Ishikawa (cell line): ENCODE data around the gene GUCA2B.

Source experiments
- CEBPB ChIP-seq: IDR thresholded peaks from 2 replicates; pipeline ENCODE4 v1.6.1; 2012
- CREB1 ChIP-seq: IDR thresholded peaks from 2 replicates; pipeline ENCODE4 v1.6.1; 2012; ENCODE audit warnings: low read depth
- EGR1 ChIP-seq: IDR thresholded peaks from 2 replicates; pipeline ENCODE4 v1.6.1; 2012
- EP300 ChIP-seq: IDR thresholded peaks from 2 replicates; pipeline ENCODE4 v1.6.1; 2012; ENCODE audit warnings: borderline replicate concordance
- FOXM1 ChIP-seq: IDR thresholded peaks from 2 replicates; pipeline ENCODE4 v1.6.1; 2012; ENCODE audit warnings: low read depth, borderline replicate concordance
- NFIC ChIP-seq: IDR thresholded peaks from 2 replicates; pipeline ENCODE4 v1.6.1; 2012
- RAD21 ChIP-seq: IDR thresholded peaks from 2 replicates; pipeline ENCODE4 v1.6.1; 2012; ENCODE audit warnings: low read depth
- TAF1 ChIP-seq: IDR thresholded peaks from 2 replicates; pipeline ENCODE4 v1.6.1; 2012; ENCODE audit warnings: low read depth, mild to moderate bottlenecking
- TCF12 ChIP-seq: IDR thresholded peaks from 2 replicates; pipeline ENCODE4 v1.6.1; 2012; ENCODE audit warnings: low read depth
- TEAD4 ChIP-seq: IDR thresholded peaks from 2 replicates; pipeline ENCODE4 v1.6.1; 2012
- YY1 ChIP-seq: IDR thresholded peaks from 2 replicates; pipeline ENCODE4 v1.6.1; 2012; ENCODE audit warnings: low read depth
- ZBTB7A ChIP-seq: IDR thresholded peaks from 2 replicates; pipeline ENCODE4 v1.6.1; 2012; ENCODE audit warnings: low read depth
- TF ChIP-seq, protein P1 (sequence below): IDR thresholded peaks from 2 replicates; pipeline ENCODE4 v1.6.1; 2012; ENCODE audit warnings: low read depth, mild to moderate bottlenecking
- TF ChIP-seq, protein P2 (sequence below): IDR thresholded peaks from 2 replicates; pipeline ENCODE4 v1.6.1; 2012
- TF ChIP-seq, protein P3 (sequence below): IDR thresholded peaks from 2 replicates; pipeline ENCODE4 v1.6.1; 2012

GUCA2B gene

DNA sequence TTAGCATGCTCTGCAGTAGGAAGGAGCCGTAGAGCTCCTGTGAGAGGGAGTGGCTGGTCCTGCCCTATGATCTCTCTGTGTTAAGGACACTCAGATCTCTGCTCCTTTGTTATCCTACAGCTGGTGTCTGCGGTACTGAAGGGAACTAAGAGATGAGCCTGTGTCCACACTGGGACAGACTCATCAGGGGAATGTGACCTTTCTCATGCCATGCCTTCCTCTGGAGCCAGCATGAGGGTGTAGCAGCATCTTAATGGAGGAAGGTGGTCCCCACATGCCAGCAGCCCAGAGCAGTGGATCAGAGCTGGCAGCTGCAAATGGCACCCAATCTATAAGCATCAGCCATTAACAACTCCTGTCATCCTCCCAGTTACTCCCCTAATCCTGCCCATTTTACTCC, 24.7 kb upstream of the GUCA2B start:
- TF ChIP-seq NFIC: no peak
- no peak for TF ChIP-seq EGR1
- no peak for TF ChIP-seq RAD21
- no peak for TF ChIP-seq ZBTB7A
- no peak for TF ChIP-seq YY1
- TF ChIP-seq, protein P1, sequence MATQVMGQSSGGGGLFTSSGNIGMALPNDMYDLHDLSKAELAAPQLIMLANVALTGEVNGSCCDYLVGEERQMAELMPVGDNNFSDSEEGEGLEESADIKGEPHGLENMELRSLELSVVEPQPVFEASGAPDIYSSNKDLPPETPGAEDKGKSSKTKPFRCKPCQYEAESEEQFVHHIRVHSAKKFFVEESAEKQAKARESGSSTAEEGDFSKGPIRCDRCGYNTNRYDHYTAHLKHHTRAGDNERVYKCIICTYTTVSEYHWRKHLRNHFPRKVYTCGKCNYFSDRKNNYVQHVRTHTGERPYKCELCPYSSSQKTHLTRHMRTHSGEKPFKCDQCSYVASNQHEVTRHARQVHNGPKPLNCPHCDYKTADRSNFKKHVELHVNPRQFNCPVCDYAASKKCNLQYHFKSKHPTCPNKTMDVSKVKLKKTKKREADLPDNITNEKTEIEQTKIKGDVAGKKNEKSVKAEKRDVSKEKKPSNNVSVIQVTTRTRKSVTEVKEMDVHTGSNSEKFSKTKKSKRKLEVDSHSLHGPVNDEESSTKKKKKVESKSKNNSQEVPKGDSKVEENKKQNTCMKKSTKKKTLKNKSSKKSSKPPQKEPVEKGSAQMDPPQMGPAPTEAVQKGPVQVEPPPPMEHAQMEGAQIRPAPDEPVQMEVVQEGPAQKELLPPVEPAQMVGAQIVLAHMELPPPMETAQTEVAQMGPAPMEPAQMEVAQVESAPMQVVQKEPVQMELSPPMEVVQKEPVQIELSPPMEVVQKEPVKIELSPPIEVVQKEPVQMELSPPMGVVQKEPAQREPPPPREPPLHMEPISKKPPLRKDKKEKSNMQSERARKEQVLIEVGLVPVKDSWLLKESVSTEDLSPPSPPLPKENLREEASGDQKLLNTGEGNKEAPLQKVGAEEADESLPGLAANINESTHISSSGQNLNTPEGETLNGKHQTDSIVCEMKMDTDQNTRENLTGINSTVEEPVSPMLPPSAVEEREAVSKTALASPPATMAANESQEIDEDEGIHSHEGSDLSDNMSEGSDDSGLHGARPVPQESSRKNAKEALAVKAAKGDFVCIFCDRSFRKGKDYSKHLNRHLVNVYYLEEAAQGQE: no peak
- no peak for TF ChIP-seq TAF1
- TF ChIP-seq TEAD4: no peak
- no peak for TF ChIP-seq TCF12
- TF ChIP-seq FOXM1: no peak
- no peak for TF ChIP-seq CREB1
- no peak for TF ChIP-seq CEBPB
- TF ChIP-seq, protein P2, sequence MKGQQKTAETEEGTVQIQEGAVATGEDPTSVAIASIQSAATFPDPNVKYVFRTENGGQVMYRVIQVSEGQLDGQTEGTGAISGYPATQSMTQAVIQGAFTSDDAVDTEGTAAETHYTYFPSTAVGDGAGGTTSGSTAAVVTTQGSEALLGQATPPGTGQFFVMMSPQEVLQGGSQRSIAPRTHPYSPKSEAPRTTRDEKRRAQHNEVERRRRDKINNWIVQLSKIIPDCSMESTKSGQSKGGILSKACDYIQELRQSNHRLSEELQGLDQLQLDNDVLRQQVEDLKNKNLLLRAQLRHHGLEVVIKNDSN: no peak
- TF ChIP-seq EP300: no peak
- TF ChIP-seq, protein P3, sequence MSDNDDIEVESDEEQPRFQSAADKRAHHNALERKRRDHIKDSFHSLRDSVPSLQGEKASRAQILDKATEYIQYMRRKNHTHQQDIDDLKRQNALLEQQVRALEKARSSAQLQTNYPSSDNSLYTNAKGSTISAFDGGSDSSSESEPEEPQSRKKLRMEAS: no peak

DNA sequence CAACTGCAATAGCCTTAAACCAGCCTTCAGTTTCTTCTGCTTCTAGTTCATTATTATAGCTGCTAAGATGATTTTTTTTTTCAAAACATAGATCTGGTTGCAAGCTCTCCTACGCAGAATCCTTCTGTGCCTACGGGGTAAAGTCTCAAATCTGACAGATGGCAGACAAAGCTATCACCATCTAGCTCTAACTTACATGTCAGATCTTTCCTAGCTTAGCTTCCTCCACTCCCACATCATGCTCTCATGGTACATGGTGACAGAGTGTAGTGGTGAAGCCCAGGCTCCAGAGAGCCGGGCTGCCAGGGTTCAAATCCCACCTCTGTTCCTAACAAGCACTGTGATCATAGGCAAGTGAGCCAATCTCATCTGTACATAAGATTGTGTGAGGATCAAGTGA, 24.2 kb upstream of the GUCA2B start:
- TF ChIP-seq CEBPB (no peak), EGR1 (no peak), RAD21 (no peak), FOXM1 (no peak), TCF12 (no peak), TAF1 (no peak), ZBTB7A (no peak), EP300 (no peak), TEAD4 (no peak), YY1 (no peak), CREB1 (no peak), NFIC (no peak)
- TF ChIP-seq, protein P2: no peak
- TF ChIP-seq, protein P1: no peak
- TF ChIP-seq, protein P3: no peak

DNA sequence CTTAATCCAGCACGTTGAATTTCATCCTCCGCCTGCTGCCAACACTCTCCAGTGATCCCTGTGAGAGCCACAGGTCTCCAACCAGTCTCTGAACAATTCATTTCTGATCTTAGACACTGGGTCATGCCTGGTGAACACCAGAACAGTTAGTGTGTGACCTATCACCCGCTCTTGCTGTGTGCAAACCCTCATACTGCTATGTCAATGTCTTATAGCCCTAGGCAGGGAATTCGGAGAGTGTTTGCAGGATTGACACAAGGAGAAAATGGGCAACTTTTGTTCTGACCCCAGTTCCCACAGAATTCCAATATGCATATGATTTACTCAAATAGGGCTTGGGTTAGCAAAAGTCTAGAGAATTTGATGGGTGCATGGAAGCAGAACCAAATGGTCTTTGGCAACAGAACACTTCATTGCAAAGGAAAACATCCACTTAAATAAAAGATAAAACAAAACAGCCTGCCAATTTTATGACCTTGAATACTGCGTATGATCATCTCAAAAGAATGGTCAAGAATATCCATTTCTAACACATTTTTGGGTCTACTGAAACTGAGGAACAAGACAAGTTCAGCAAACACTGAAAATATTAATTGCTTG, 23.0 kb upstream of the GUCA2B start:
- TF ChIP-seq, protein P1: no peak
- no peak for TF ChIP-seq TEAD4
- TF ChIP-seq, protein P3: no peak
- TF ChIP-seq EGR1: no peak

DNA sequence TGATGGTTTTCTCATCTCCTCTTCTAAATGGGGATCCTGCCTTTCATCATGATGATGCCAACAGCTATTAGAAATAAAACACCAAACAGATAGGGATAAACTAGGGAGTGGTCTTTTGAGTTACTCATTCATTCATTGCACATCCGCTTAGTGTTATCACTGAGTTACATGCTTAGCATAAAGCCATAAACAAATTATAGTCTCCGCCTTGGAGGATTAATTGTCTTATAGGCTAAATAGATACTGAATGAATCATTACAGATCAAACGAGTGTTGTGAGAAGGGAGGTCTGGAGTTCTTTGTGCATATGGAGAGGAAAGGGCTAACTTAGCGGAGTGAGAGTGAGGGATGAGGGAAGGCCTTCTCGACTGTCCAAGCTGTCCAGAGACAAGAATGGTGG, 19.8 kb upstream of the GUCA2B start:
- TF ChIP-seq RAD21 (no peak), ZBTB7A (no peak), EP300 (no peak), TCF12 (no peak), NFIC (no peak), CEBPB (no peak), TEAD4 (no peak), FOXM1 (no peak), CREB1 (no peak), EGR1 (no peak), YY1 (no peak), TAF1 (no peak)
- TF ChIP-seq, protein P2: no peak
- TF ChIP-seq, protein P1: no peak
- TF ChIP-seq, protein P3: no peak
